ENCODE results near the gene EPM2A. TPM values are rescaled to one million over a fixed set of nuclear protein-coding genes. Genes with fewer than 3 reads are reported as not detected.

The EPM2A gene
- total RNA-seq, 4 donors from 2014 or later, result 2.4 to 24.4 (median 6.6) TPM

- intact Hi-C loops (cut with DNase I), result no loop called here
- Histone ChIP-seq H3K4me3 (no peak overlapping the region), H3K36me3 (peaks cover 0 to 23% (median 0%) of the 10 kb centered on the region in 3 donors), H3K27ac (no peak overlapping the region), H3K9me3 (no peaks in the 10 kb centered on the region), H3K4me1 (peaks cover 0 to 13% (median 7%) of the 10 kb centered on the region in 3 donors), H3K27me3 (no peaks in the 10 kb centered on the region)
- DNase-seq, result no peak
- no peak for TF ChIP-seq POLR2A (IDR thresholded peaks at IDR 0.05)
- TF ChIP-seq, protein P1, sequence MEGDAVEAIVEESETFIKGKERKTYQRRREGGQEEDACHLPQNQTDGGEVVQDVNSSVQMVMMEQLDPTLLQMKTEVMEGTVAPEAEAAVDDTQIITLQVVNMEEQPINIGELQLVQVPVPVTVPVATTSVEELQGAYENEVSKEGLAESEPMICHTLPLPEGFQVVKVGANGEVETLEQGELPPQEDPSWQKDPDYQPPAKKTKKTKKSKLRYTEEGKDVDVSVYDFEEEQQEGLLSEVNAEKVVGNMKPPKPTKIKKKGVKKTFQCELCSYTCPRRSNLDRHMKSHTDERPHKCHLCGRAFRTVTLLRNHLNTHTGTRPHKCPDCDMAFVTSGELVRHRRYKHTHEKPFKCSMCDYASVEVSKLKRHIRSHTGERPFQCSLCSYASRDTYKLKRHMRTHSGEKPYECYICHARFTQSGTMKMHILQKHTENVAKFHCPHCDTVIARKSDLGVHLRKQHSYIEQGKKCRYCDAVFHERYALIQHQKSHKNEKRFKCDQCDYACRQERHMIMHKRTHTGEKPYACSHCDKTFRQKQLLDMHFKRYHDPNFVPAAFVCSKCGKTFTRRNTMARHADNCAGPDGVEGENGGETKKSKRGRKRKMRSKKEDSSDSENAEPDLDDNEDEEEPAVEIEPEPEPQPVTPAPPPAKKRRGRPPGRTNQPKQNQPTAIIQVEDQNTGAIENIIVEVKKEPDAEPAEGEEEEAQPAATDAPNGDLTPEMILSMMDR (IDR thresholded peaks at IDR 0.05), result no peak
- 67 to 83% methylated on average over 2 of the region's 2 CpGs for WGBS, 2 donors
These were observed 49.4 kb downstream of the EPM2A start for GRCh38 chr6:145685932-145686331.

DNA sequence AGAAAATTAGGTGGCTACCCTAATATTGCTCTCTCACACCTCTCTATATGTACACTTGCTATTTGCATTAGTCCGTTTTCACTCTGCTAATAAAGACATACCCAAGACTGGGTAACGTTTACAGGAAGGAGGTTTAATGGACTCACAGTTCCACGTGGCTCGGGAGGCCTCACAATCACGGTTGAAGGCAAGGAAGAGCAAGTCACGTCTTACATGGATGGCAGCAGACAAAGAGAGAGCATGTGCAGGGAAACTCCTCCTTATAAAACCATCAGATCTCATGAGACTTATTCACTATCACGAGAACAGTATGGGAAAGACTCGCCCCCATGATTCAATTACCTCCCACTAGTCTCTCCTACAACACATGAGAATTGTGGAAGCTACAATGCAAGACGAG lies 53.4 kb downstream of the EPM2A start:
- DNase-seq, result no peak
- TF ChIP-seq POLR2A (IDR thresholded peaks at IDR 0.05), result no peak
- TF ChIP-seq, protein P1 (IDR thresholded peaks at IDR 0.05), result no peak
- WGBS, 2 donors, result 80 to 93% methylated on average over 7 to 9 of the region's 9 CpGs
- Histone ChIP-seq H3K27ac (no peak overlapping the region), H3K36me3 (peaks cover 0 to 23% (median 0%) of the 10 kb centered on the region in 3 donors), H3K9me3 (peaks cover 0 to 8% (median 0%) of the 10 kb centered on the region in 3 donors), H3K27me3 (no peaks in the 10 kb centered on the region), H3K4me3 (no peak overlapping the region), H3K4me1 (no peaks in the 10 kb centered on the region)
- intact Hi-C loops (cut with DNase I), result no loop called here

- Histone ChIP-seq H3K27ac (no peak overlapping the region), H3K27me3 (no peaks in the 10 kb centered on the region), H3K9me3 (peaks cover 0 to 2% (median 0%) of the 10 kb centered on the region in 3 donors), H3K36me3 (peaks cover 0 to 8% (median 0%) of the 10 kb centered on the region in 3 donors), H3K4me1 (no peaks in the 10 kb centered on the region), H3K4me3 (no peak overlapping the region)
- 40 to 96% methylated on average over 1 to 4 of the region's 5 CpGs for WGBS, 2 donors
- intact Hi-C loops (cut with DNase I), result no loop called here
- TF ChIP-seq, protein P1 (IDR thresholded peaks at IDR 0.05), result no peak
- TF ChIP-seq POLR2A (IDR thresholded peaks at IDR 0.05), result no peak
- DNase-seq, result no peak
These were observed 61.8 kb downstream of the EPM2A start for GRCh38 chr6:145673504-145673903.

- Histone ChIP-seq H3K4me1 (no peaks in the 10 kb centered on the region), H3K4me3 (no peak overlapping the region), H3K9me3 (no peaks in the 10 kb centered on the region), H3K27ac (no peak overlapping the region), H3K27me3 (no peaks in the 10 kb centered on the region), H3K36me3 (peaks cover 0 to 8% (median 0%) of the 10 kb centered on the region in 3 donors)
- 32 to 38% methylated on average over 1 of the region's 1 CpG for WGBS, 2 donors
- no peak for TF ChIP-seq POLR2A (IDR thresholded peaks at IDR 0.05)
- TF ChIP-seq, protein P1 (IDR thresholded peaks at IDR 0.05), result no peak
- intact Hi-C loops (cut with DNase I), result no loop called here
- no peak for DNase-seq
These were observed 65.0 kb downstream of the EPM2A start for GRCh38 chr6:145670311-145670710.

DNA sequence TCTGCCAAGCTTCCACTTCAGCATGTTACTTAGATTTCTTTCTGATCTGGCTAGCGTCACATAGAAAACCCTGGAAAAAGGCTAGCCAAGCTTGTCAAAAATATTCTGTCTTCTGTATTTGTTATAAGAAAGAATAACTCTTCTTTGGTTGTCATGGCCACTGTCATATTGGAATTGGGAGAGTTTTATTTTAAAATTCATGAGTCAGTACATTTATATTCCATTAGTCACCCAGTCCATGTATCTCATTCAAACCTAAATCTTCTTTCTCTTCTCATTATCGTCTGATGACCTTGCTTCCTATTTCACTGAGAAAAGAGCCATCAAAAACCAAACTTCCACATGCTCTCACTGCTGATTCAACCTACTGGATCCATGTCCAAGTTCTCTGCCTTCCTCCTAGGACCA lies 65.7 kb downstream of the EPM2A start:
- no peak for DNase-seq
- TF ChIP-seq, protein P1 (IDR thresholded peaks at IDR 0.05), result no peak
- TF ChIP-seq POLR2A (IDR thresholded peaks at IDR 0.05), result no peak
- Histone ChIP-seq H3K27ac (no peak overlapping the region), H3K4me3 (no peak overlapping the region), H3K9me3 (no peaks in the 10 kb centered on the region), H3K27me3 (no peaks in the 10 kb centered on the region), H3K4me1 (no peaks in the 10 kb centered on the region), H3K36me3 (peaks cover 0 to 8% (median 0%) of the 10 kb centered on the region in 3 donors)
- intact Hi-C loops (cut with DNase I), result no loop called here
- 45 to 57% methylated on average over 2 of the region's 2 CpGs for WGBS, 2 donors
